HepG2 (cell line): ENCODE results near the gene GPHN. TPM values are rescaled to one million over a fixed set of nuclear protein-coding genes. Genes with fewer than 3 reads are reported as not detected.

Experiments
- ATAC-seq: fragments of 200-7000 bp; cut with Tn5 transposase; 3 replicates; pipeline ENCODE4 v1.9.1; 2020; ENCODE audit warnings: mild to moderate bottlenecking, moderate library complexity
- BruUV-seq: library from RNA; stranded (reverse); fragments of 400-500 nt; replicated peaks from 2 replicates; lab custom pipeline; 2021; lab: Mats Ljungman, UMichigan
- CTCF ChIA-PET: fragments of 300-600 bp; formaldehyde crosslinking; extraction: SDS; loops from one replicate; lab custom pipeline; 2021; ENCODE audit warnings: low total read pairs, inconsistent platforms, low intra/inter-chr PET ratio; lab: Yijun Ruan, JAX
- POLR2A ChIA-PET: fragments of 350-600 bp; sonication (Branson Sonifier 250); formaldehyde crosslinking; loops from one replicate; lab custom pipeline; 2020; ENCODE audit warnings: antibody characterized with exemption, inconsistent platforms; lab: Yijun Ruan, JAX
- DNase-seq: peaks from one replicate; pipeline ENCODE4 v3.0.0-alpha.2; 2015; ENCODE audit warnings: low spot score
- FAIRE-seq: peaks from 3 replicates; lab custom pipeline; 2011; peaks lifted over from hg19 to GRCh38; lab: Jason Lieb, UNC
- H2AFZ ChIP-seq: one replicate; pipeline ENCODE4 v1.6.1; 2011; ENCODE audit warnings: low read length, inconsistent platforms
- H3K27ac ChIP-seq: fragments of 300-600 bp; 3 replicates; pipeline ENCODE4 v1.8.0; 2011; ENCODE audit warnings: mixed run types, mild to moderate bottlenecking, mixed read lengths, low read length, inconsistent platforms; ENCODE audit not compliant: insufficient read depth; ENCODE audit errors: extremely low read length
- H3K27me3 ChIP-seq, 2 experiments: fragments of 200-600 bp in 1 of 2; 2 replicates in 1 of 2; 3 replicates in 1 of 2; pipeline versions ENCODE4 v1.6.0 to v1.8.0; 2011; ENCODE audit warnings: low read length in 2 of 2, mild to moderate bottlenecking in 2 of 2, moderate library complexity in 2 of 2, inconsistent platforms in 1 of 2; ENCODE audit not compliant: insufficient read depth in 2 of 2, control insufficient read depth in 1 of 2
- H3K36me3 ChIP-seq, 2 experiments: fragments of 200-600 bp in 1 of 2; replicated peaks in 1 of 2; 2 replicates in 1 of 2; 3 replicates in 1 of 2; pipeline versions ENCODE4 v1.5.1 to v1.8.0; 2011; ENCODE audit warnings: low read length in 2 of 2, inconsistent platforms in 1 of 2; ENCODE audit not compliant: insufficient read depth in 2 of 2, control insufficient read depth in 1 of 2
- H3K4me1 ChIP-seq: 2 replicates; pipeline ENCODE4 v1.5.1; 2012; ENCODE audit warnings: low read length, inconsistent platforms; ENCODE audit not compliant: insufficient read depth
- H3K4me2 ChIP-seq: 2 replicates; pipeline ENCODE4 v1.6.0; 2011; ENCODE audit warnings: low read depth, low read length, inconsistent platforms
- H3K4me3 ChIP-seq, 3 experiments: fragments of 200-600 bp in 1 of 3; sonication (generic), shearing (Covaris generic) in 1 of 3; replicated peaks in 1 of 3; 2 replicates each; pipeline ENCODE4 v1.5.1; 2011 to 2016; ENCODE audit warnings: low read length in 3 of 3, inconsistent platforms in 2 of 3, low read depth in 2 of 3, mild to moderate bottlenecking in 2 of 3, control low read depth in 1 of 3, mixed read lengths in 1 of 3; ENCODE audit not compliant: insufficient read depth in 1 of 3
- H3K79me2 ChIP-seq: one replicate; pipeline ENCODE4 v1.6.1; 2011; ENCODE audit warnings: low read length, inconsistent platforms; ENCODE audit not compliant: insufficient read depth
- H3K9ac ChIP-seq: 2 replicates; pipeline ENCODE4 v1.6.0; 2011; ENCODE audit warnings: mild to moderate bottlenecking, low read depth, low read length, inconsistent platforms; ENCODE audit not compliant: insufficient read depth
- H3K9me3 ChIP-seq: 2 replicates; pipeline ENCODE4 v1.5.1; 2012; ENCODE audit warnings: mild to moderate bottlenecking, low read length
- H4K20me1 ChIP-seq: 2 replicates; pipeline ENCODE4 v1.6.0; 2011; ENCODE audit warnings: inconsistent platforms, mild to moderate bottlenecking, low read length, moderate library complexity; ENCODE audit not compliant: insufficient read depth
- ARNTL ChIP-seq: sonication (generic); formaldehyde crosslinking; IDR thresholded peaks from 2 replicates; pipeline ENCODE4 v1.4.0; 2020; ENCODE audit warnings: mild to moderate bottlenecking, missing genetic modification reagents
- ATF3 ChIP-seq: sonication (generic); formaldehyde crosslinking; IDR thresholded peaks from 2 replicates; pipeline ENCODE4 v1.4.0; 2020; ENCODE audit warnings: missing genetic modification reagents
- EEA1 ChIP-seq: sonication (generic); formaldehyde crosslinking; IDR thresholded peaks from 2 replicates; pipeline ENCODE4 v1.5.1; 2020; ENCODE audit warnings: mild to moderate bottlenecking, missing genetic modification reagents, borderline replicate concordance
- ERF ChIP-seq: IDR thresholded peaks from 2 replicates; pipeline ENCODE4 v1.6.1; 2018; ENCODE audit warnings: missing biosample characterization, missing genetic modification reagents
- FOXC1 ChIP-seq: sonication (generic); formaldehyde crosslinking; IDR thresholded peaks from 2 replicates; pipeline ENCODE4 v1.8.0; 2022; ENCODE audit warnings: mild to moderate bottlenecking, missing genetic modification reagents, borderline replicate concordance
- HOXA3 ChIP-seq: sonication (generic); formaldehyde crosslinking; IDR thresholded peaks from 2 replicates; pipeline ENCODE4 v1.5.0; 2020; ENCODE audit warnings: missing genetic modification reagents
- UBTF ChIP-seq: sonication (generic); formaldehyde crosslinking; IDR thresholded peaks from 2 replicates; pipeline ENCODE4 v1.4.0; 2020; ENCODE audit warnings: mild to moderate bottlenecking, missing genetic modification reagents
- ZFP36L1 ChIP-seq: sonication (generic); formaldehyde crosslinking; IDR thresholded peaks from 2 replicates; pipeline ENCODE4 v1.8.0; 2022; ENCODE audit warnings: mild to moderate bottlenecking, missing genetic modification reagents, moderate library complexity
- ZNF639 ChIP-seq: conservative IDR thresholded peaks from 2 replicates; pipeline ENCODE4 v1.6.1; 2018; ENCODE audit warnings: missing genetic modification reagents
- WGBS: methylation state at CpG from one replicate; pipeline ENCODE4 v1.1.6; 2017; ENCODE audit warnings: low lambda C conversion rate; 5-methylcytosine and 5-hydroxymethylcytosine counted together
- in situ Hi-C: cut with HindIII; loops from 2 replicates; pipeline ENCODE4 v1.10.0; 2017; ENCODE audit warnings: low pct_unique_long_range_greater_than_20kb; ENCODE audit not compliant: extremely low pct_ligation_motif_present
- intact Hi-C: fragments of 100-400 bp; cut with micrococcal nuclease; formaldehyde crosslinking; loops from one replicate; pipeline ENCODE4 v1.10.0; 2022; ENCODE audit not compliant: unreplicated experiment
- polyA plus RNA-seq, 8 experiments: library from polyadenylated mRNA; depleted of rRNA in 3 of 8; stranded (reverse) in 7 of 8; unstranded in 1 of 8; fragments of >200 nt; fragmentation: Illumina TruSeq in 4 of 8; extraction: Trizol in 4 of 8; gene quantifications; 2 replicates each; pipeline versions ENCODE4 v1.2.1 to v1.2.3, GENCODE V29; 2011 to 2016; ENCODE audit warnings: low read depth in 4 of 8, missing spikeins in 1 of 8, mixed read lengths in 1 of 8; ENCODE audit not compliant: insufficient read depth in 1 of 8
- total RNA-seq, 5 experiments: library from RNA; depleted of rRNA; stranded (reverse); fragments of >200 nt; fragmentation: Illumina TruSeq; extraction: Trizol; gene quantifications; 2 replicates each; pipeline ENCODE4 v1.2.3, GENCODE V29; 2016; ENCODE audit warnings: low read depth in 1 of 5

Gene GPHN
- total and polyA plus RNA-seq, 2 of the 13 experiments (the other 11 are each of a cell fraction or from before 2014, with no cell fraction given): 12.7 to 19.2 TPM

- no peaks in the 10 kb centered on the region; the same call in 1 of the 2 replicates for H4K20me1 ChIP-seq
- ATAC-seq: no peak
- no peak for FAIRE-seq
- DNase-seq: no peak
- no peaks in the 10 kb centered on the region for H3K27me3 ChIP-seq
- ChIA-PET POLR2A (no interaction called here), CTCF (no interaction called here)
- H3K4me2 ChIP-seq: no peak overlapping the region
- no TSS peak for BruUV-seq
- intact Hi-C loops: no loop called here
- H2AFZ ChIP-seq: no peak overlapping the region
- H3K9ac ChIP-seq: no peak overlapping the region
- no peak overlapping the region for H3K4me3 ChIP-seq
- no peak for TF ChIP-seq HOXA3 (CRISPR knock-in tag)
- TF ChIP-seq ARNTL: no peak
- TF ChIP-seq ZFP36L1: no peak
- no peak for TF ChIP-seq FOXC1 (CRISPR knock-in tag)
- TF ChIP-seq EEA1 (CRISPR knock-in tag): no peak
- TF ChIP-seq UBTF: no peak
- TF ChIP-seq ZNF639 (CRISPR knock-in tag): no peak
- TF ChIP-seq ATF3 (CRISPR knock-in tag): no peak
- TF ChIP-seq ERF: no peak
- H3K9me3 ChIP-seq: no peaks in the 10 kb centered on the region
- 100% methylated on average over 3 of the region's 4 CpGs for WGBS
- no peaks in the 10 kb centered on the region for H3K4me1 ChIP-seq
- no peaks in the 10 kb centered on the region for H3K79me2 ChIP-seq
- H3K27ac ChIP-seq: no peak overlapping the region
- in situ Hi-C loops: no loop called here
- no peaks in the 10 kb centered on the region for H3K36me3 ChIP-seq
These were observed 87.4 kb downstream of the GPHN start for GRCh38 chr14:66595394-66595793.
